ENCODE data around the gene RELN. TPM values are rescaled to one million over a fixed set of nuclear protein-coding genes. Genes with fewer than 3 reads are reported as not detected.
A peak's percentile ranks its signal among the peaks of the same experiment; 100 is the strongest.
"Not testable (repeated sequence)": the region's sequence is repeated elsewhere in the genome, so short reads cannot be mapped to it uniquely, and the experiment has no call there.

The RELN gene
- total RNA-seq, result not detected

DNA sequence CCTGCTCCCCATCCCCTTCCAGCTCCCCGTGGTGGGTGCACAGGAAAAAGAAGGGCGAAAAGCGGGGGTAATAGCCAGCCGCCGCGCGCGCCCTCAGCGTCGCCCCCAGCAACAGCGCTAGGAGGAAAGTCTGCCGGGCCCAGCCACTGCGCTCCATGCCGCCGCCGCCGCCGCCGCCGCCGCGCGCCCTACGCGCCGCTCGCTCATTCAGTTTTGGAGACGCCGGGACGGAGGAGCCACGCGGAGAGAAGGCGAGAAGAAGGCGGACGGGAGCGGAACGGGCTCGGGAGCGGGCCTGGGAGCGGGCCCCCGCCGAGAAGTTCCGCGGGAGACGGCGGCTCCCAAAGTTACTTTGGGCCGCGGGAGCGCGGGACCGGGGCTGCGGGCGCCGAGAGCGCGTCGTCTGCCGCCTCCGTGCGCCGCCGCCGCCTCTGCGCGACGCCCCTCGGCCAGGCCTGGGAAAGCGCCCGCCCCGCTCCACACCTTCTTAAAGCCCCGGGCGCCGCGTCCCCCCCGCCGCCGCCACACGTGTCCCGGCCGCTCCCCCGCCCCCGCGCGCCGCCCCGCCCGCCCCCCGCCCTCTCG lies at the start of gene RELN:
RELN (minus strand) TSS at position 459 of the 585 bp plus-strand sequence; CDS start at position 157, 302 bp downstream.
- CTCF ChIA-PET, result no interaction called here
- no peak within 1 kb of the TSS for H3K27ac Mint-ChIP-seq
- H3K36me3 Mint-ChIP-seq (ENCODE audit: low read depth), result no peaks in the 10 kb centered on the region
- peaks cover 55% of the 10 kb centered on the region for H3K27me3 Mint-ChIP-seq
- no peak for DNase-seq
- H3K4me1 Mint-ChIP-seq, result peaks cover 10% of the 10 kb centered on the region
- H3K9me3 Mint-ChIP-seq, result no peaks in the 10 kb centered on the region
- peak within 1 kb of the TSS; percentile 34 for H3K4me3 Mint-ChIP-seq
- POLR2A ChIA-PET, result no interaction called here

- ChIA-PET CTCF (no interaction called here), POLR2A (no interaction called here)
- peaks cover 9% of the 10 kb centered on the region for H3K27me3 Mint-ChIP-seq
- no peaks in the 10 kb centered on the region for H3K9me3 Mint-ChIP-seq
- H3K4me1 Mint-ChIP-seq, result no peaks in the 10 kb centered on the region
- H3K36me3 Mint-ChIP-seq (ENCODE audit: low read depth), result no peaks in the 10 kb centered on the region
- H3K27ac Mint-ChIP-seq, result no peak overlapping the region
- no peak for DNase-seq
- H3K4me3 Mint-ChIP-seq, result no peak overlapping the region
These were observed 48.7 kb upstream of the RELN start for GRCh38 chr7:104038136-104038535.

- H3K27ac Mint-ChIP-seq; H3K27me3 Mint-ChIP-seq; POLR2A ChIA-PET; H3K4me3 Mint-ChIP-seq; H3K36me3 Mint-ChIP-seq (ENCODE audit: low read depth); DNase-seq; H3K9me3 Mint-ChIP-seq; CTCF ChIA-PET; H3K4me1 Mint-ChIP-seq: not testable (repeated sequence)
These were observed 47.4 kb upstream of the RELN start for GRCh38 chr7:104036889-104037288.

GRCh38 chr7:104035351-104035750 lies 45.9 kb upstream of the RELN start:
- H3K4me1 Mint-ChIP-seq, result no peaks in the 10 kb centered on the region
- CTCF ChIA-PET, result no interaction called here
- no peaks in the 10 kb centered on the region for H3K36me3 Mint-ChIP-seq (ENCODE audit: low read depth)
- H3K27me3 Mint-ChIP-seq, result peaks cover 2% of the 10 kb centered on the region
- no peak overlapping the region for H3K27ac Mint-ChIP-seq
- H3K4me3 Mint-ChIP-seq, result no peak overlapping the region
- DNase-seq, result no peak
- POLR2A ChIA-PET, result no interaction called here
- H3K9me3 Mint-ChIP-seq, result peaks cover 2% of the 10 kb centered on the region

- Mint-ChIP-seq H3K4me3 (no peak overlapping the region), H3K9me3 (peaks cover 2% of the 10 kb centered on the region), H3K4me1 (no peaks in the 10 kb centered on the region), H3K27ac (no peak overlapping the region), H3K27me3 (peaks cover 2% of the 10 kb centered on the region), H3K36me3 (ENCODE audit: low read depth) (no peaks in the 10 kb centered on the region)
- no peak for DNase-seq
- ChIA-PET CTCF (no interaction called here), POLR2A (no interaction called here)
These were observed 45.2 kb upstream of the RELN start for GRCh38 chr7:104034679-104035078.

DNA sequence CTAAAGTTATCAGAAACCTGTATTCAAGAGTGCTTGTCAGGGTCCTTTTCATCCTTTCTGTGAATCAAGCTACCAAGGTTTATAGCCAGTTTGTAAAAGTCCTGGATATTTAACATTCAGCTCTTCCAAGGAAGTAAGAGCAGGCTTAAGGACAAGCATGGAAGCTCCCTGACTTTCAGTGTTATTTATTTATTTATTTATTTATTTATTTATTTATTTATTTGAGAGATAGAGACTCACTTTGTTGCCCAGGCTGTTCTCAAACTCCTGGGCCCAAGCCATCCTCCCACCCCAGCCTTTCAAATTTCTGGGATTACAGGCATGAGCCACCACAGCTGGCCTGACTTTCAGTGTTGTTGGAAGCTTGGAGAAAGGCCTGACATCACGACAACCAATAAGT lies 44.4 kb upstream of the RELN start:
- Mint-ChIP-seq H3K4me1 (no peaks in the 10 kb centered on the region), H3K9me3 (peaks cover 2% of the 10 kb centered on the region), H3K36me3 (ENCODE audit: low read depth) (no peaks in the 10 kb centered on the region), H3K27ac (no peak overlapping the region), H3K4me3 (no peak overlapping the region), H3K27me3 (peaks cover 2% of the 10 kb centered on the region)
- DNase-seq, result no peak
- POLR2A ChIA-PET, result no interaction called here
- CTCF ChIA-PET, result no interaction called here

DNA sequence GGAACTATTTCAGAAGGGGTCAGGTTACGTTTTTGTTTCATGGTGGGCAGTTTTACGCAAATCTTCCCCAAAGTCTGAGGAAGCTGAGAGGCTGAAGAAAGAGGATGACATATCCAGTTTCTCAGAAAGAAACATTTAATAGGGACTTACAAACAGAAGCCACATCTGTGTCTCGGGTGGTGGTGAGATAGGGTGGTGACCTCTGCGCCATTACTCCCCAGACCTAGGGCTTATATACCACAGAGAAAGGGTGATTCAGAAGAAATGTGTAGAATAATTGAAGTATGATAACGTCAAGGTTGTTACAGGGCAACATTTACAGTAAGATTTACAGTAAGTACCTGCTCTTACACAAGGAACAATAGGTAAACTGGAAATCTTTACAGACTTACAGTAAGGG lies 43.0 kb upstream of the RELN start:
- Mint-ChIP-seq H3K36me3 (ENCODE audit: low read depth) (no peaks in the 10 kb centered on the region), H3K4me1 (no peaks in the 10 kb centered on the region), H3K9me3 (peaks cover 2% of the 10 kb centered on the region), H3K27me3 (no peaks in the 10 kb centered on the region), H3K4me3 (no peak overlapping the region), H3K27ac (no peak overlapping the region)
- ChIA-PET POLR2A (no interaction called here), CTCF (no interaction called here)
- DNase-seq, result no peak

DNA sequence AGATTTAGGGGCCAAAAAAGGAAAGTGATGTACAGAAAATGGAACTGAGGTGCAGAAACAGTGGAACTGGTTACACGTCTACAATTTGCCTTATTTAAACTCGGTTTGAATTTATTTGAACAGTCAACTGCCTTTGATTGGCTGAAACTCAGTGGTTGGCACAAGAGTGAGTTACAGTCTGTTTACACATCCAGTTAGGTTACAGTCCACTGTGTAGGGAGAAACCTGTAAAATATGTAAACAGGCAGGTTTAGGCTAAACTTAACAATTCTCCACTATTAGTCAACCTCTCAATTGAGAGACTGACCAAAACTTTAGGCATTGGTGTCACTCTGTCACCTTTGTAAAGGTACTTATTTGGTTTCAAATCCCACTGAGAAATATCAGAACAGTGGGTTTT lies 40.3 kb upstream of the RELN start:
- ChIA-PET CTCF (no interaction called here), POLR2A (no interaction called here)
- Mint-ChIP-seq H3K27ac (no peak overlapping the region), H3K27me3 (no peaks in the 10 kb centered on the region), H3K9me3 (peaks cover 2% of the 10 kb centered on the region), H3K36me3 (ENCODE audit: low read depth) (no peaks in the 10 kb centered on the region), H3K4me3 (no peak overlapping the region), H3K4me1 (no peaks in the 10 kb centered on the region)
- DNase-seq, result no peak

GRCh38 chr7:104024632-104025031 lies 35.2 kb upstream of the RELN start:
- no peaks in the 10 kb centered on the region for H3K36me3 Mint-ChIP-seq (ENCODE audit: low read depth)
- no peak for DNase-seq
- POLR2A ChIA-PET, result no interaction called here

DNA sequence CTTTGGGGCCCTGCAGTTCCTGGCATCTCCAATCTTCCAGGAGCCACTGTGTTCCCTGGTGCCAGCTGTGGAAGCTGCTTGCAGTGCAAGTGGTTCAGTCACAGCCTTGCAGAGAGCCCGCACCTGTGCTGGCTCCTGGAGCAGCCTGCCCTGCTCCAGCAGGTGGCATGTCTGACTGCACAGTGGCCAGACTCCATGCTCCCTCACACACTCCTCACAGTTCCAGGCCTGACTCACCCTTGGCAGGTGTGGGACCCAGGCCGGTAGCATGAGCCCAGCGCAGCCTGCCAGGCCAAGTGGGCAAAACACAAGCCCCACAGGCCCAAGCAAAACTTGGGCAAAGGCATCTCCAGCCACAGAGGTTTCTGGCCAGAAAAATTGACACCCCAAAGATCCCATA lies 33.6 kb upstream of the RELN start:
- POLR2A ChIA-PET, result no interaction called here

More at GRCh38 chr7:104024632-104025031, 35.2 kb upstream of the RELN start:
- CTCF ChIA-PET, result no interaction called here
- Mint-ChIP-seq H3K9me3 (no peaks in the 10 kb centered on the region), H3K4me3 (no peak overlapping the region), H3K4me1 (no peaks in the 10 kb centered on the region), H3K27me3 (no peaks in the 10 kb centered on the region), H3K27ac (no peak overlapping the region)

GRCh38 chr7:104018425-104018824 lies 29.0 kb upstream of the RELN start:
- CTCF ChIA-PET, result no interaction called here
- H3K4me3 Mint-ChIP-seq, result no peak overlapping the region
- POLR2A ChIA-PET, result no interaction called here
- H3K9me3 Mint-ChIP-seq, result no peaks in the 10 kb centered on the region
- H3K4me1 Mint-ChIP-seq, result no peaks in the 10 kb centered on the region
- no peak for DNase-seq
- no peaks in the 10 kb centered on the region for H3K36me3 Mint-ChIP-seq (ENCODE audit: low read depth)
- H3K27me3 Mint-ChIP-seq, result no peaks in the 10 kb centered on the region
- H3K27ac Mint-ChIP-seq, result no peak overlapping the region

More for the DNA sequence above, 33.6 kb upstream of the RELN start:
- H3K4me1 Mint-ChIP-seq, result no peaks in the 10 kb centered on the region
- CTCF ChIA-PET, result no interaction called here
- DNase-seq, result no peak
- no peaks in the 10 kb centered on the region for H3K36me3 Mint-ChIP-seq (ENCODE audit: low read depth)
- H3K4me3 Mint-ChIP-seq, result no peak overlapping the region
- no peaks in the 10 kb centered on the region for H3K27me3 Mint-ChIP-seq
- H3K9me3 Mint-ChIP-seq, result no peaks in the 10 kb centered on the region
- H3K27ac Mint-ChIP-seq, result no peak overlapping the region

DNA sequence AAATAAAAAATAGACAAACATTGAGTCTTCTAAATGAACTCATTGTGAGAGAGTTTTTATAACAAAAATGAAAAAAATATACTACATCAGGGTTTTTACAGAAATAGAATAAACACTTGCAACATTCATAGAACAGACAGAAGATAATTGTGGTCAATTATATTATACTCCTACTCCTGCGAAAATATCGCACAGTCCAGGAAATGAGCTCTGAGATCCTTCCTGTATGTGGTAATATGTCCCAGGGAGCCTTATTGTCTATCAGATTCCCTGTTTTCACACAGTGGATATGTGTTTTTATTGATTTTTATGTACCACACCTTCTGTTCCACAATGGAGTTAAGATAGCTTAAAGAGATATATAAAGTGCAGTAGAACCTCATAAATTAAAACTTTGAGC lies 27.5 kb upstream of the RELN start:
- Mint-ChIP-seq H3K9me3 (no peaks in the 10 kb centered on the region), H3K27ac (no peak overlapping the region), H3K4me3 (no peak overlapping the region), H3K36me3 (ENCODE audit: low read depth) (no peaks in the 10 kb centered on the region), H3K4me1 (no peaks in the 10 kb centered on the region), H3K27me3 (no peaks in the 10 kb centered on the region)
- ChIA-PET POLR2A (no interaction called here), CTCF (no interaction called here)
- DNase-seq, result no peak

GRCh38 chr7:104012835-104013234 lies 23.4 kb upstream of the RELN start:
- ChIA-PET CTCF (no interaction called here), POLR2A (no interaction called here)
- no peaks in the 10 kb centered on the region for H3K9me3 Mint-ChIP-seq
- H3K27me3 Mint-ChIP-seq, result no peaks in the 10 kb centered on the region
- H3K27ac Mint-ChIP-seq, result no peak overlapping the region
- H3K4me1 Mint-ChIP-seq, result no peaks in the 10 kb centered on the region
- H3K4me3 Mint-ChIP-seq, result no peak overlapping the region
- H3K36me3 Mint-ChIP-seq (ENCODE audit: low read depth), result no peaks in the 10 kb centered on the region
- no peak for DNase-seq

GRCh38 chr7:104011829-104012228 lies 22.4 kb upstream of the RELN start:
- DNase-seq, result no peak
- H3K4me3 Mint-ChIP-seq, result no peak overlapping the region
- ChIA-PET POLR2A (no interaction called here), CTCF (no interaction called here)
- no peak overlapping the region for H3K27ac Mint-ChIP-seq
- H3K9me3 Mint-ChIP-seq, result no peaks in the 10 kb centered on the region
- no peaks in the 10 kb centered on the region for H3K4me1 Mint-ChIP-seq
- no peaks in the 10 kb centered on the region for H3K27me3 Mint-ChIP-seq
- no peaks in the 10 kb centered on the region for H3K36me3 Mint-ChIP-seq (ENCODE audit: low read depth)

Data from activated CD4-positive, alpha-beta memory T cell treated with anti-CD3 and anti-CD28 coated beads, Interleukin-2, amount 10 ng/mL, durations not matched to agents 7 days and 5 days (primary cell).